Left cardiac atrium (tissue), 4 donors: ENCODE measurements around the gene FMOD. TPM values are rescaled to one million over a fixed set of nuclear protein-coding genes. Genes with fewer than 3 reads are reported as not detected.

Source experiments
- ATAC-seq, 2 donors: fragments of 200-7000 bp; cut with Tn5 transposase; one replicate each; pipeline ENCODE4 v1.9.1; 2020; ENCODE audit warnings: mild to moderate bottlenecking in 2 of 2, moderate library complexity in 2 of 2
- DNase-seq: peaks from one replicate; pipeline ENCODE4 v3.0.0-alpha.2; 2020
- intact Hi-C, 2 donors: fragments of 100-400 bp; cut with DNase I; formaldehyde crosslinking; loops; one replicate each; pipeline versions ENCODE4 v1.14.1 to v1.15.1; 2022 to 2023
- total RNA-seq, 2 donors: library from RNA; stranded (reverse); fragmentation: NEBNext Ultra II Directional; extraction: Animal tissue kit (Norgen Biotek cat#: 25700); gene quantifications; one replicate each; pipeline ENCODE4 v1.2.1, GENCODE V29; 2021
- donor health status: DM: no; HTN: yes; CAD: no.
- donor health status: DM: no; HTN: yes; CAD: no; lungs with severe emphysema.
- donor health status: DM: yes; HTN: yes; CAD: no.
- donor health status: Dilated cardiomyopathy.

FMOD gene
- total RNA-seq, 2 donors from 2014 or later = 33.3 to 51.6 TPM

DNA sequence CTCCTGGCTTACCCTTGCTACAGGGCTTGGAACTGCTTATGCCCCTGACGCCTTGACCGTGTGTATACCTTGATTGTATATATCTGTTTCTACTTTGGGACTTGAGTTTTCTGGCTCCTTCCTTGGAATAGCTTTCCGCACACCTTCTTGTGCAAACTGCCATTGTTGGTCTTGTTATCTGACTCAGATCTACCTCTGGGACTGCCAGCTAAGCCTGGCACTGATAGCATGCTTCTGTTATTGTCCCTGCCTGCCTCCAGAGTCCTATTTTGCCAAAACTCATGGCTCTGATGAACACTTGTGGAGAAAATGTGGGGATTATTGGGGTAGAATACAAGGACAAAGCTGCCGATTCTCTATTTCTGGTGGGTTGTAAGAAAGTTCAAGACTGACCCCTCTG, 15.4 kb downstream of the FMOD start:
- no peak for DNase-seq
- ATAC-seq = no peak
- intact Hi-C loops = loop anchor here in 1 of 2 donors (10.0 kb wide), 1 partner anchor 369 kb away; no protein-coding TSS in a partner anchor

DNA sequence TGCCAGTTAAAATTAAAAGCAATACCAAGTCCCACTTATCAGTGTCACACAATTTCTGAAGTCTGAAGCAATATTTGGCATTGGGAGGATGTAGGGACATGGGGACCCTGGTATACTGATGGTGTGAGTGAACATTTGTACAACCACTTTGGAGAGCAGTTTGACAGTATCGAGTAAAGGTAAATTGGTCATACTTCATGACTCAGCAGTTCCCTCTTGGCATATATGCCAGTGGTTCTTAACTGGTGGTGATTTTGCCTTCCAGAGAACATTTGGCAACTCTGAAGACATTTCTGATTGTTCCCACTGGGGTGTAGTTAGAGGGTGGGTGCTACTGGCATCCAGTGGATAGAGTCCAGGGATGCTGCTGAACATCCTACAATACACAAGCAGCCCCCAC, 19.7 kb downstream of the FMOD start:
- DNase-seq = no peak
- intact Hi-C loops = loop anchor here in 1 of 2 donors (10.0 kb wide), 1 partner anchor 374 kb away; no protein-coding TSS in a partner anchor
- no peak for ATAC-seq

DNA sequence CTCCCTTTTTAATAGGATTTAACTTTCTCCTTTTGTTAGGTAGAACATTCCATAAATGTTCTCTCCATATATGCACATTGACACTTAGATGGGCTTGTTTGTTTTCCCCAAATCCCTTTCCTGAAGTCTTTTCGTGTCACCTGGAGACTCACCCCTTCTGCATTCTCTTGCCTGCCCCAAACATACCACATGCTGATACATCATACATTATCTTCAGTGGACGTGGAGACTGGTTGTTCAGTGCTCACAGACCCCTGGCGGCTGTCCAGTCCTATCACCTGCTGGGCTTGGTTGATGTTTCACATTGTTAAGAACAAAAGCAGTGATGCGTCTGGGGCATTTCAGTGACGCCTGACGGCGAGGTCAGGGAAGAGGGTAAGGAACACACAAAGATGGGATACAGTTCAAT, 22.2 kb downstream of the FMOD start:
- intact Hi-C loops = loop anchor here in 1 of 2 donors (2.0 kb wide), 1 partner anchor 56 kb away; no protein-coding TSS in a partner anchor
- ATAC-seq (no peak), DNase-seq (no peak)

DNA sequence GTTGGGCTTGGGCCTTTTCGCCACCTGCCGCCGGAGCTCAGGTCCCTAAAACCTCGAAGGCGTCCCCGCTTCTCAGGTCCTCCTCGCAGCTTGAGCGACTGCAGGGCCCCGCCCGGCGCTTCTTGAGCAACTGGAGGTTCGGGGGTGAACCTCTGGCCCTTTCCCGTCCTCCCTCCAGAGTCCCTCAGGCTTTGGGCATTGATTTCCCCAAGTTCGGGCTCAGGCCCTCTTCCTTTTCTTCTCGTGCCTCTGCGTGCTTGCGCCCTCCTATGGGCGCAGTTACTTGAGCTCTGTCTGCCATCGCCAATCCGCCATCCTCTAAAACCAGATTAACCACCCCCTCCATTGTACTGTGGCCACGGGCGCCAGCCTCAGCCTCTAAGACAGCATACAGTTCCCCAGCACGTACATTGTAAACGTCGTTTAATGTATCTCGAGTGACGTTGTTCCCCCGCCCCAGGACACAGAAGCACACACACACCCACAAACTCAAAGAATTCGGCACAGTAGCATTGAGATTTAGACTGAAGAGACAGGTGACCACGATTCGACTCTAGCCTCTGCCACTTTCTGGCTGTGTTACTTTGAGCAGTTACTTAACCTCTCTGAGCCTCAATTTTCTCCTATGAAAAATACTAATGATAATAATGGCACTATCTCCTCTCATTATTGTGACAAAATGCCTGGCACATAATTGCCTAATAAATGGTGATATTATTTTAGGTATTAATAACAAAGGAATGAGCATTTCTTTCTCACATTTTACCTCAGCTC, 23.1 kb downstream of the FMOD start:
- DNase-seq = no peak
- ATAC-seq = peak; percentile 48
- intact Hi-C loops = loop anchor here in 1 of 2 donors (2.0 kb wide), 1 partner anchor 55 kb away; no protein-coding TSS in a partner anchor

DNA sequence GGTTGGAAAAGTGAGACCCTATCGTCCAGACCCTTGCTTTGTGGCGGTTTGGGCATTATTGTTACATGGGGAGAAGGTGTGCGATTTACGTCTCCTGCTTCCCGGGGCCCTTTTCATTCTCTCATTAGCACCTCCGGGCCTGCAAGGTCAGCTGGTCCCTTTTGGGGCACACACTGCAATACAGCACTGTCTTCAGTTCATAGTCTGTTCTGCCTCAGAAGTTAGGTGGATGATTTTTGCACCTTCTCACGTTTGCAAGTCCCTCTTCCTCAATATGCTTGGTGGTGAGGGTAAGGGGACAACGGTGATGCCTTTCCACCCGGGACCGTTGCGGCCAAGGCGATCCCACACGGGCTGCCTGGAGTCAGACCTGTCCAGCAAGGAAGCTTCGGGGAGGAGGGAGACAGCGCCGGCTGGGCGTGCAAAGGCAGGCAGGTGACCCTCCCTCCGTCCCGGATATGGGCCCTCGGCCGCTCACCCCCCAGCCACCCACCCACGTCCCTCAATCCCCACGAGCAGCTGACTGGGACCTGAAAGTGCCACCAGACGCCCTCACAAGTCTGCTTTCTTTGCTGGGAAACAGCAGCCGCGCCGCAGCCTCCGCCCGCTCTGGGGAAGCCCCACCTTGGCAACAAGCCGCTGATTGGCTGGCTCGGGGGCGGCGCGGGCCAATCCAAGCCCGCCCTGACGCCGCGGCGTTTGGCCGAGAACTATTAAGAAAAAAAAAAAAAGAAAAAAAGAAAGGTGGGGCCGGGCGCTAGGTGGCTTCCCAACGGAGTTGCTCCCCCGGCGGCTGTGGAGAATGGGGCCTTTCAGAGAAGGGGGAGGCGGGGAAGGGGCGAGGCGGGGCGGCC, 23.9 kb downstream of the FMOD start:
- ATAC-seq = peak; percentile 90 to 93
- peak; percentile 96 for DNase-seq
- intact Hi-C loops = no loop called here

DNA sequence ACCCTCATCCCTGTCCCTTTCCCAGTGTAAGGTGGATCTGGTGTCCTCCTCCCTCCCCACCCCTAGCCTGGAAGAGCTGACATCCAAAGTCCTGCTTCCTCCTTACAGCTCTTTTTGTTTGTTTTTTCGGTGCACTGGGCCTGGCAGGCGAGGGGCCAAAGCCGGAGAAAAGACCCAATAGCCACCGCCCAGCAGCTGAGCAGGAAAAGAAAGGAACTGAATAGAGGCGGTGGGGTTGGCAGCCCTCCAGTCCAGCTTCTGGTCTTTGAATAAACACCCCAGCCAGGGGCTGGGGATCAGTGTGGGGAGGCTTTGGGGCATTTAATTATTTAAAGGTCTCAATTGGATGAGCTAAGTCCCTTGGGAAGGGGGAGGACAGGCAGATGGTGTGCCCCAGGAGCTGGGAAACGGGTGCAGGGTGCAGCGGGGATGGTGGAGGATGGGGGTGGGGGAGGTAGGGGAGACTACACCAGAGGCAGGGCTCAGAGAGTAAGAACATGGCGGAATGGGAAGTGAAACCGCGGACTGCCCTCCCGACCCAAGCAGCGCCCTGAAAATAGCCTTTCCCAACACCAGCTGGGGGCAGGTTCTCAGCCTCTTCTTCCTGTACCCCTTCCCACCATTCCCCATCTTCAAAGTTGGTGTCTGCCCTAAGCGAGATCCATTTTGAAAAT, 25.4 kb downstream of the FMOD start:
- peak in 1 of 2 donors; percentile 1 for ATAC-seq
- intact Hi-C loops = no loop called here
- peak; percentile 80 for DNase-seq

DNA sequence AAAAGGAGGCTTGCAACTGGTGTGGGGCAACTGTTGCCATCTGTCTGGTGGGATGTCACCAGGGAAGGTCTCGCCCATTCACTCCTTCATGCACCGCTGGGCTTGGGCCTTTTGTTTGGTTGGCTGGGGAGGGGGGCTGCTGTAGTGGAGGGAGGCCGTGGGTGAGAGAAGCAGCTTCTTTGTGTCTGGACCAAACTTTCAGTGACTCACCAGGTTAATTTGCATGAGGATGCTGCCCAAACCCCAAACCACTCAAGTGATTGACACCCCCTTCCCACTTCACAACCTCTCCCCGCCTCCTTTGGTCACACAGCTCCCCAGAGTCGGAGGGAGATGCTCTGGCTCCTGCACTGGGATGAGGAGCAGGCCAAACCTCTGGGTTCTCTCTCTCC, 25.9 kb downstream of the FMOD start:
- intact Hi-C loops = no loop called here
- ATAC-seq (peak in 1 of 2 donors; percentile 0), DNase-seq (no peak)

DNA sequence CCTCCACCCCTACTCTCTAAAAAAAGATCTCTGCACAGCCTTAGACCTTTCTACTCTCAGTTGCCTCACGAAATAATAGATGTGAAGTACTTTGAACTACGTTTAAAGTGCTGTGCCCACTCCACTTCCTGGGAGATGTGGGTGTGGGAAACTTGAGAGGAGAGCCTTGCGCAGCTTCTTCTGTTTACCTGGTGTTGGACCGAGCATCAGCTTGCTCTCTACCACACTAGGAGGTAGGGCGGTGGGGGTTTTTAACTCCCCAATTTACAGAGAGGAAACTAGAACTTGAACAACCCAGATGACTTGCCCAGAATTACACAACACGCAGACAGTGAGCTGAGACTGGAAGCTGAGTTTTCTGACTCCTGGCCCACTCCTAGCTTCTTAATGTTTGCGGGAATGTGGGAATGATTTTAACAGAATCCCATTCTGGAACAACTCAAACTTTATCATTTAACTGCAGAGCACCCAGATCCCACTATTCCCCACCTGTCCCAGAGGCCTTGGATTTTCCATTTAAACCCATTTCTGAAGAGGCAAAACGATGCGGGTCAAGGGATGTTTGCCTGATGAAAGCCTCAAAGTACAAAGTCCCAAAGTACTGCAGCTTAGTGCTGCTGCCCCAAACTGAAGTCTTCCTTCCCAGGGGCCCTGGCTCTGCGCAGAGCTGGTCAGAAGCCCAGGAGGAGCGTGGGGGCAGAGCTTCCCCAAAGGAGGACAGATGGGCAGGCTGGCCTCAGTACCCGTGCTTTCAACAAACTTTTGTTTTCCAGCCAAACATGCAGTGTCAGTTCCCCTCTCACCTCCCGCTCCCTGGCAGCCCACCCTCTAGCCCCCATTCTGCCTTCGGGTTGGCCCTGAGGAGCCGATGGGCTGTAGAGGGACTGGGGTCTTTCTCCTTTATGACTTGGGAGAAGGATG, 26.6 kb downstream of the FMOD start:
- ATAC-seq (no peak), DNase-seq (no peak)
- intact Hi-C loops = no loop called here

DNA sequence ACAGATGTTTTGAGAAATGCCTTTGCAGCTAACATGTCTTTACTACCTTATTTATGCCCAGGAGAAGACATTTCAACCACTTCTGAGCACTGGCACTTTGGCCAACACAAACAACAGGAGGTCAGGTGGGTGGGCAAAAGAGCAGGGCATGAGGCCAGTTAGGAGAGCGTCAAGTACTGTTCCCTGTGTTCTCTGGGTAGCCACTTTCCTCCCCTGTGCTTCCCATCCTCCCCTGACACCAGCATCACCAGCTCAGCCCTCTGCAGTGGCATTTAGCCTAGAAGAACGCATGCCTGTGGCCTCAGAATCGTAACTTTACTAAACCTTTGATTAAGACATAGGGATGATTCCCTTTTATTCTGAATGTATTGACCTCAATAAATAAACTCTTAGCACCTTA, 27.3 kb downstream of the FMOD start:
- no peak for ATAC-seq
- intact Hi-C loops = no loop called here

DNA sequence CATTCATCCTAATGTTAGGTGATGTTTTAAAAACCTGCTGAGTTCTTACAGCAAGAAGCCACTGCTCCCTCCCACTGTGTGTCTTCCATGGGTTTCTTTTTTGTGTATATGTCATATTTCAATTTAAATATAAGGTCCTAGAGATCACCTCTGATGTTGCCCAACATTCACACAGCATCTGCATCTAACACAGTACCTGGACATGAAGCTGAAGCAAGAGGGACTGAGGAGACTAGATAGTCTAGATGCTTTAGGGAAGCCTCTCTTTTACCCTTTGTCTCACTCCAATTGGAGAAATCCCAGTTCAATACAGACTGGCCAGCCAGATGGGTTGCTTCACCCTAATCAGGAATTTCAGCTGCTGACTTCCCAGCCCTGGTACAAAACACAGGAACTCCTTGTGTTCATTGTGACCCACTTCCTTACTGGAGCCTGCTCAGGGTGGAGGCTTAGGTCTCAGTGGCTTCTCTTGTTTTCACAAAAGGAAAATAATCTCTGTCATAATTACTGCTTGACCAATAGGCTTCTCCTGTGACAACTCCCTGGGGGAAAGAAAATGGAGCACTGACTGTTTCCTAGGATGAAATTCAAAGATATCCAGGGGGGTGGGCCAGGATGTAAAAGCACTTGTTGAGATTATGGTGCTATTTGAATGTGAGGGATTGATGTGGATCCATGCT, 28.3 kb downstream of the FMOD start:
- ATAC-seq (peak; percentile 21 to 53), DNase-seq (peak; percentile 66)
- intact Hi-C loops = no loop called here

More for the DNA sequence above, 27.3 kb downstream of the FMOD start:
- DNase-seq = no peak

DNA sequence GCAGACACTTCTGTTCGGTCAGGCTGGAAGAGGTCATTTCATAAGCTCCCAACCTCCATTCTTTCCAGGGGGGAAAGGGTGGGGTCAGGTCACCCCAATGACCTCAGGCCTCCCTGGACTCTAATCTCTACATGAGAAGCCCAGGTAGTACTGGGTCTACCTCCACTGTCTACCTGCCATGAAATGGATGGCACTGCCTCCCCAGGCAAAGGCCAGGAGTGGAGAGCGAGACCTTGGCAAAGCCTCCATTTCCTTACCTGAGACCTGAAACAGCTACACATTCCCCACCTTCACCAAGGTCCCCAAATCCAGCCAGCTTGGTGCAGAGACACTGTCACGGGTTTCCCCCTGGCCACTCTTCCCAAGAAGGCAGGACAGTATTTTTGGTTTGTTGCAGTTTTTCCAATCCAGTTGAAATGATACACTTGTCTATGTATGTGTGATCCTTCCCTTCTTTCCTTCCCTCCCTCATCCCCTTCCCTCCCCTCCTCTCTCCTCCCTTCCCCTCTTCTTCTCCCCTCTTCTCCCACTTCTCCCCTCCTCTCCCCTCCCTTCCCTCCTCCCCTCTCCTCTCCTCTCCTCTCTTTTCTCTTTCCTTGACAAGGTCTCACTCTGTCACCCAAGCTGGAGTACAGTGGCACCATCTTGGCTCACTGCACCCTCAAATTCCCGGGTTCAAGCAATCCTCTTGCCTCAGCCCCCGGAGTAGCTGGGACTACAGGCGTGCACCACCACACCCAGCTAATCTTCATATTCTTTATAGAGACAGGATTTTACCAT, 29.5 kb downstream of the FMOD start:
- ATAC-seq (no peak), DNase-seq (no peak)
- intact Hi-C loops = no loop called here

DNA sequence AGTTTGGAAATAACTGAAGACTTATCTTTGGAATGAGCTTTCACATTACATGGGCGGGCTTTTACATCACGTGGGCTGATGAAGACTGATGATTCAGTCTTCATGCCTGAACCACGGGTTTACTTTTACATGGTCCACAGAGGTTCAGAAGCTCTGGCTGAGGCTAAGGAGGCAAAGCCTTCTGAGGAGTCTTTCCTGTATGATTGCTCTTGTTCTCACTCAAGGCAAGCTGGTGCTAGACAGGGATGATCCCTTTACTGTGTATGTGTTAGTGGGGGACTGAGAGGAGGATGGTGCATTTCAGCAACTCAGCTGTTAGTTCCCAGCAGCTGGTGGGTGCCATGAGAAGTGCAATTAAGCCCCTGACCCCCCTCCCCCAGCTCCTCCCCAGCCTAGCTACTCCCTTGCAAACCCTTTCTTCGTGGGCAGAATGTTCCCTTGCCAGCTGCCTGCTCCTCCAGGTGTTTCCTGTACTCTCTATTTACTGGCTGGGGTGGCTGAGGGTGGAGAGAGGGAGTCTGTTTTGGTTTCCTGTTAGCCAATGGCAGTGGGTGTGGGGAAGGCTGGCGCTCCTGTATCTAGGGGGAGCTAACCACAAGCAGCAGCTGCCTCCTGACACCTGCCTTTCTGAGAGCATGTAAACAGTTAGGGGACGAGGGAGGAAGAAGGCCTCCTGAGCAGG, 30.2 kb downstream of the FMOD start:
- intact Hi-C loops = no loop called here
- ATAC-seq = peak; percentile 18 to 54
- no peak for DNase-seq

DNA sequence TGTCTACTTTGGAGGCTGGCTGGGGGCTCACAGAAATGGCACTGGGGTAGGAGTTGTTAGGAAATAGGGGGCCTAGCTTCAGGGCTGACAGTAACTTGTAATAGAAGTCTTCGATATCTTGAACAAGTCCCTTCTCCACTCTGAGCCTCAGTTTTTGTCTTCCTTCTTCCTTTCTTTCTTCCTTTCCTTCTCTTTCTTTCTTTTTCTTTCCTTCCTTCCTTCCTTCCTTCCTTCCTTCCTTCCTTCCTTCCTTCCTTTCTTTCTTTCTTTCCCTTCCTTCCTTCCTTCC, 32.7 kb downstream of the FMOD start:
- ATAC-seq (no peak), DNase-seq (no peak)
- intact Hi-C loops = no loop called here

DNA sequence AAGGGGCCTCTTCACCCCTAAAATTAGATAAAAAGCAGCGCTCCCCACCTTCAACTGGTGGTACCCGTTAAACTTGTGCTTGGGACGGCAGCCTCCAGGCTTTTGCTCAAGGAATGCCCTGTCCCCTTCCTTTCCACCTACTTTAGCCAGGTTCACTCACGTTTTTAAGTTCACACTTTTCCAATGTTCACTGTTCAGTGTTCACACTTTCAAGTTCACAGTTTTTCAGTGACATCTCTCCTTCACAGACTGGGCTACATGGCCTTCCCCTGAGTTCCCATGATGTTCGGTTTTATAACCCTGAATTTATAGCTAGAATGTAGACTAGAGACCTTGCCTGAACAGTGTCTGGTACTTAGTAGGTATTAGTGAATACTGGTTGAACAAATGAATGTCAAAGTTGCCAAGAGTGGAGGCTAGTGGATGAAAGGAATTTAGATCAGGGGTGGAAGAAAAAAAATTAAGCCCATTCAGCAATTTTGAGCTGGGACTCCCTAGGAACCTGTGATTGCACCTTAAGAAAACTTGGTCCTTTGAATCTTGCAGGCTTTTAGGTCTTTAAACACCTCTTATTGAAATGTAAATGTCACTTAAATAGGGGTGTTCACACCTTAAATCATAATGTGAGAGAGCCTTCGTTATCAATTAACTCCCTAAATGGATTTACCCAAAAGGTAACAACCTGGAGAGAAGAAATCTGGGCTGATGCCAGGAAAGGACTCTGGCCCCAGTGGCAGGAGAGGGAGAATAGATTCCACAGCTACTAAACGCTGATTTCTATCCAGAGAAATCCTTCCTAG, 33.3 kb downstream of the FMOD start:
- ATAC-seq (no peak), DNase-seq (no peak)
- intact Hi-C loops = no loop called here

DNA sequence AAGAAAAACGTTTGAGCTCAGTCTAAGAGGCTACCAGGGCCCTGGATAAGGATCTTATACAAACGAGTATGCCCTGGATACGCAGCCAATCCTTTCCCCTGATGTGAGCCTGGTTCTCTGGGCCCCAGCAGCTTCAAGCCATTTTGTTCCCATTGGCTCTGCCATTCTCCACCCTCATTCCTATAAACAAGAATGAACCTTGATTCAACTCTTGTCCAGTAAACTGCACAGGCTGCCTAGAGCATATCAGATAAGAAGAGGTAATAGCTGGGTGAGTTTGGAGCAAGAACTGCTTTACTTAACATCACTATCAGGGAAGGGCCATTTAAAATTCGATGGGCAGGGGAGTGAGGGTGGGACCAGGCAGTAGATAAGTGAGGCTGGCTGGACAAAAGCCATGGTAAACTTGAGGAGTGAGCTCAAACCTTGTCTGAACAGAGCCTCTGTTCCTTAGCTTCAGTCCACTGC, 34.3 kb downstream of the FMOD start:
- ATAC-seq = peak; percentile 41 to 81
- DNase-seq = peak; percentile 75
- intact Hi-C loops = no loop called here
